GM23338 (cell line): ENCODE measurements around the gene MALRD1. TPM values are rescaled to one million over a fixed set of nuclear protein-coding genes. Genes with fewer than 3 reads are reported as not detected.

Experiments
- ATAC-seq: fragments of 200-7000 bp; cut with Tn5 transposase; 3 replicates; pipeline ENCODE4 v1.9.1; 2020
- DNase-seq: peaks from one replicate; pipeline ENCODE4 v3.0.0-alpha.2; 2015; ENCODE audit warnings: low spot score
- H2AFZ ChIP-seq: fragments of 200-600 bp; sonication (generic); 2 replicates; pipeline ENCODE4 v1.8.0; 2016; ENCODE audit warnings: antibody characterized with exemption, mild to moderate bottlenecking, moderate library complexity
- H3F3A ChIP-seq: fragments of 200-600 bp; sonication (generic); replicated peaks from 2 replicates; pipeline ENCODE4 v1.8.0; 2017; ENCODE audit warnings: antibody characterized with exemption, mixed run types, low read depth
- H3K27ac ChIP-seq: fragments of 200-600 bp; sonication (generic); 2 replicates; pipeline ENCODE4 v1.6.1; 2016; ENCODE audit warnings: low read depth
- H3K27me3 ChIP-seq: fragments of 200-600 bp; sonication (generic); 2 replicates; pipeline ENCODE4 v1.8.0; 2016; ENCODE audit warnings: mild to moderate bottlenecking, mixed run types, moderate library complexity; ENCODE audit not compliant: insufficient read depth
- H3K36me3 ChIP-seq: fragments of 200-600 bp; sonication (generic); 2 replicates; pipeline ENCODE4 v1.8.0; 2016; ENCODE audit warnings: mild to moderate bottlenecking; ENCODE audit not compliant: insufficient read depth
- H3K4me1 ChIP-seq: fragments of 200-600 bp; sonication (generic); 2 replicates; pipeline ENCODE4 v1.8.0; 2016; ENCODE audit warnings: mild to moderate bottlenecking, moderate library complexity; ENCODE audit not compliant: insufficient read depth
- H3K4me2 ChIP-seq: fragments of 200-600 bp; sonication (generic); 2 replicates; pipeline ENCODE4 v1.7.1; 2017; ENCODE audit warnings: mixed run types
- H3K4me3 ChIP-seq: fragments of 200-600 bp; sonication (generic); 2 replicates; pipeline ENCODE4 v1.6.1; 2016; ENCODE audit warnings: mixed run types
- H3K79me2 ChIP-seq: fragments of 200-600 bp; sonication (generic); replicated peaks from 2 replicates; pipeline ENCODE4 v1.8.0; 2017; ENCODE audit warnings: mild to moderate bottlenecking; ENCODE audit not compliant: insufficient read depth
- H3K9me2 ChIP-seq: fragments of 200-600 bp; sonication (generic); 2 replicates; pipeline ENCODE4 v1.8.0; 2017; ENCODE audit not compliant: insufficient read depth
- H4K20me1 ChIP-seq: fragments of 200-600 bp; sonication (generic); replicated peaks from 2 replicates; pipeline ENCODE4 v1.8.0; 2017; ENCODE audit warnings: mild to moderate bottlenecking; ENCODE audit not compliant: insufficient read depth
- H3K27ac Mint-ChIP-seq: 2 replicates; pipeline ENCODE4 v1.8.0; 2020; ENCODE audit warnings: inconsistent platforms, mild to moderate bottlenecking, moderate library complexity, mixed read lengths
- H3K27me3 Mint-ChIP-seq: 3 replicates; pipeline ENCODE4 v1.8.0; 2022; ENCODE audit warnings: low read depth, mild to moderate bottlenecking, moderate library complexity, mixed read lengths, inconsistent platforms; ENCODE audit not compliant: insufficient read depth, poor library complexity
- H3K36me3 Mint-ChIP-seq: 3 replicates; pipeline ENCODE4 v1.8.0; 2021; ENCODE audit warnings: low read depth, mild to moderate bottlenecking, inconsistent platforms, moderate library complexity, mixed read lengths
- H3K4me1 Mint-ChIP-seq: 3 replicates; pipeline ENCODE4 v1.8.0; 2020; ENCODE audit warnings: mild to moderate bottlenecking, inconsistent platforms, mixed read lengths
- H3K4me3 Mint-ChIP-seq: 3 replicates; pipeline ENCODE4 v1.8.0; 2021; ENCODE audit warnings: moderate library complexity, mild to moderate bottlenecking, inconsistent platforms, mixed read lengths
- H3K9me3 Mint-ChIP-seq: 3 replicates; pipeline ENCODE4 v1.8.0; 2020; ENCODE audit warnings: moderate library complexity, mild to moderate bottlenecking, inconsistent platforms, mixed read lengths
- ETS1 ChIP-seq: IDR thresholded peaks from 2 replicates; pipeline ENCODE4 v1.6.1; 2016; ENCODE audit warnings: antibody characterized with exemption
- EZH2 ChIP-seq: fragments of 200-600 bp; sonication (generic); IDR thresholded peaks from one replicate; pipeline ENCODE4 v1.8.0; 2017; ENCODE audit warnings: antibody characterized with exemption, mild to moderate bottlenecking, low read depth; ENCODE audit not compliant: unreplicated experiment
- EZH2phosphoT487 ChIP-seq: fragments of 200-600 bp; sonication (generic); IDR thresholded peaks from one replicate; pipeline ENCODE4 v1.8.1; 2018; ENCODE audit warnings: antibody characterized with exemption; ENCODE audit not compliant: unreplicated experiment
- JUNB ChIP-seq: IDR thresholded peaks from one replicate; pipeline ENCODE4 v1.6.1; 2016; ENCODE audit warnings: antibody characterized with exemption; ENCODE audit not compliant: unreplicated experiment
- NANOG ChIP-seq: IDR thresholded peaks from 2 replicates; pipeline ENCODE4 v1.6.1; 2016; ENCODE audit warnings: antibody characterized with exemption, borderline replicate concordance
- POLR2AphosphoS5 ChIP-seq: IDR thresholded peaks from 2 replicates; pipeline ENCODE4 v1.6.1; 2016; ENCODE audit warnings: antibody characterized with exemption, low read depth
- REST ChIP-seq: IDR thresholded peaks from one replicate; pipeline ENCODE4 v1.6.1; 2018; ENCODE audit warnings: antibody characterized with exemption; ENCODE audit not compliant: unreplicated experiment
- STAT1 ChIP-seq: IDR thresholded peaks from one replicate; pipeline ENCODE4 v1.6.1; 2016; ENCODE audit warnings: antibody characterized with exemption; ENCODE audit not compliant: unreplicated experiment
- ZNF331 ChIP-seq: fragments of 250-450 bp; sonication (Bioruptor Pico); IDR thresholded peaks from 2 replicates; pipeline ENCODE4 v1.5.0; 2020; ENCODE audit warnings: low read depth, mild to moderate bottlenecking, moderate library complexity
- ZNF462 ChIP-seq: fragments of 250-450 bp; sonication (Bioruptor Pico); IDR thresholded peaks from 2 replicates; pipeline ENCODE4 v1.5.0; 2020; ENCODE audit warnings: mild to moderate bottlenecking, moderate library complexity
- polyA plus RNA-seq: library from polyadenylated mRNA; unstranded; fragments of >200 nt; fragmentation: Nextera tagmentation; extraction: Ambion mirVana; gene quantifications from 2 replicates; pipeline ENCODE4 v1.2.1, GENCODE V29; 2016
- total RNA-seq: library from RNA; depleted of rRNA; stranded (reverse); fragments of >200 nt; shearing (Covaris generic); gene quantifications from 2 replicates; pipeline ENCODE4 v1.2.3, GENCODE V29; 2014

MALRD1 gene
- total and polyA plus RNA-seq, 2 experiments from 2014 or later, result 0.42 to 1.9 TPM

- H3K27me3 ChIP-seq, result no peaks in the 10 kb centered on the region
- no peaks in the 10 kb centered on the region; the same call in 2 of the 3 replicates for H3K4me1 Mint-ChIP-seq
- no peak overlapping the region for H3K4me3 ChIP-seq
- no peaks in the 10 kb centered on the region for H3K9me3 Mint-ChIP-seq
- TF ChIP-seq REST, result no peak
- no peak for TF ChIP-seq NANOG
- TF ChIP-seq ZNF331 (CRISPR knock-in tag), result no peak
- TF ChIP-seq ETS1, result no peak
- TF ChIP-seq EZH2phosphoT487, result no peak
- no peak for TF ChIP-seq ZNF462 (CRISPR knock-in tag)
- TF ChIP-seq JUNB, result no peak
- TF ChIP-seq STAT1, result no peak
- no peak for TF ChIP-seq POLR2AphosphoS5
- no peak for TF ChIP-seq EZH2
- H2AFZ ChIP-seq, result no peak overlapping the region
- H3K27ac Mint-ChIP-seq, result no peak overlapping the region
- H3F3A ChIP-seq, result no peaks in the 10 kb centered on the region
- no peak for ATAC-seq
- no peaks in the 10 kb centered on the region for H3K4me1 ChIP-seq
- H3K79me2 ChIP-seq, result no peaks in the 10 kb centered on the region
- H4K20me1 ChIP-seq, result no peaks in the 10 kb centered on the region
- H3K36me3 ChIP-seq, result no peaks in the 10 kb centered on the region
- H3K4me2 ChIP-seq, result no peak overlapping the region
- DNase-seq, result no peak
- H3K9me2 ChIP-seq, result no peaks in the 10 kb centered on the region
- no peak overlapping the region for H3K4me3 Mint-ChIP-seq
- H3K27ac ChIP-seq, result no peak overlapping the region
- peaks cover 3% of the 10 kb centered on the region for H3K27me3 Mint-ChIP-seq
- no peaks in the 10 kb centered on the region for H3K36me3 Mint-ChIP-seq
Observed at GRCh38 chr10:19054289-19054835, 5.8 kb downstream of the MALRD1 start.
